Mucosa of descending colon (tissue), 3 donors: ENCODE data around the gene CDX1. TPM values are rescaled to one million over a fixed set of nuclear protein-coding genes. Genes with fewer than 3 reads are reported as not detected.
A peak's percentile ranks its signal among the peaks of the same experiment; 100 is the strongest.

Experiments
- ATAC-seq: fragments of 200-7000 bp; cut with Tn5 transposase; one replicate; pipeline ENCODE4 v1.9.1; 2020; ENCODE audit warnings: mild to moderate bottlenecking, moderate library complexity
- DNase-seq, 3 donors: peaks; one replicate each; pipeline ENCODE4 v3.0.0-alpha.2; 2020
- H3K36me3 ChIP-seq: fragments of 200-600 bp; one replicate; pipeline ENCODE4 v1.8.0; 2021; ENCODE audit warnings: low read depth, mild to moderate bottlenecking
- H3K4me1 ChIP-seq: fragments of 200-600 bp; one replicate; pipeline ENCODE4 v1.8.0; 2021; ENCODE audit warnings: low read depth, mild to moderate bottlenecking
- H3K4me3 ChIP-seq: fragments of 200-600 bp; one replicate; pipeline ENCODE4 v1.8.0; 2021; ENCODE audit warnings: mild to moderate bottlenecking
- H3K9me3 ChIP-seq: fragments of 200-600 bp; one replicate; pipeline ENCODE4 v1.8.0; 2021; ENCODE audit warnings: mild to moderate bottlenecking
- CTCF ChIP-seq: fragments of 200-600 bp; IDR thresholded peaks from one replicate; pipeline ENCODE4 v1.8.0; 2022; ENCODE audit warnings: antibody characterized with exemption, mild to moderate bottlenecking
- intact Hi-C, 2 donors: fragments of 100-400 bp; cut with DNase I in 1 of 2; cut with micrococcal nuclease in 1 of 2; formaldehyde crosslinking; loops; one replicate each; pipeline versions ENCODE4 v1.11.0 to v1.11.1; 2022; cut with DNase I, micrococcal nuclease
- total RNA-seq, 3 donors: library from RNA; stranded (reverse); fragmentation: NEBNext Ultra II Directional in 2 of 3; extraction: Animal tissue kit (Norgen Biotek cat#: 25700) in 2 of 3; gene quantifications; one replicate each; pipeline versions ENCODE4 v1.2.1 to v1.2.4, GENCODE V29; 2021 to 2023
- donor health status: DM: no; HTN: no; CAD: no; lungs with moderate emphysema.
- donor health status: DM: no; HTN: no; CAD: no.
- donor health status: DM: no; HTN: yes; CAD: no.

Gene CDX1
- total RNA-seq, 3 donors from 2014 or later: 140 to 306 (median 302) TPM

- peak; percentile 27 for ATAC-seq
- intact Hi-C loops: no loop called here
- no peak overlapping the region for H3K4me3 ChIP-seq
- TF ChIP-seq CTCF: no peak
- no peaks in the 10 kb centered on the region for H3K36me3 ChIP-seq
- no peaks in the 10 kb centered on the region for H3K9me3 ChIP-seq
- peaks cover 54% of the 10 kb centered on the region for H3K4me1 ChIP-seq
- DNase-seq: peak; percentile 55 to 63 (median 62)
Observed at GRCh38 chr5:150188146-150188842, 21.7 kb downstream of the CDX1 start.

- intact Hi-C loops: no loop called here
- Histone ChIP-seq H3K36me3 (no peaks in the 10 kb centered on the region), H3K9me3 (no peaks in the 10 kb centered on the region), H3K4me3 (no peak overlapping the region), H3K4me1 (peaks cover 45% of the 10 kb centered on the region)
- ATAC-seq (peak; percentile 31), DNase-seq (peak in 1 of 3 donors; percentile 31)
- no peak for TF ChIP-seq CTCF
Observed at GRCh38 chr5:150189326-150189725, 22.7 kb downstream of the CDX1 start.

- intact Hi-C loops: no loop called here
- no peak for TF ChIP-seq CTCF
- ATAC-seq (peak; percentile 49), DNase-seq (peak in 2 of 3 donors; percentile 37 to 57)
- Histone ChIP-seq H3K36me3 (no peaks in the 10 kb centered on the region), H3K4me1 (peaks cover 39% of the 10 kb centered on the region), H3K9me3 (no peaks in the 10 kb centered on the region), H3K4me3 (no peak within 1 kb of the TSS)
Observed at GRCh38 chr5:150189728-150190502, 23.3 kb downstream of the CDX1 start, which contains the start of gene SLC6A7. Gene SLC6A7, plus strand, starts transcription at chr5:150190062. Its CDS starts 266 bp downstream, at chr5:150190328.

- Histone ChIP-seq H3K36me3 (no peaks in the 10 kb centered on the region), H3K4me3 (no peak overlapping the region), H3K9me3 (no peaks in the 10 kb centered on the region), H3K4me1 (peaks cover 36% of the 10 kb centered on the region)
- DNase-seq (no peak), ATAC-seq (no peak)
- TF ChIP-seq CTCF: no peak
- intact Hi-C loops: no loop called here
Observed at GRCh38 chr5:150190503-150190979, 24.0 kb downstream of the CDX1 start.

- intact Hi-C loops: no loop called here
- TF ChIP-seq CTCF: no peak
- peaks cover 31% of the 10 kb centered on the region for H3K4me1 ChIP-seq
- no peaks in the 10 kb centered on the region for H3K9me3 ChIP-seq
- ATAC-seq (no peak), DNase-seq (no peak)
- no peak overlapping the region for H3K4me3 ChIP-seq
- no peaks in the 10 kb centered on the region for H3K36me3 ChIP-seq
Observed at GRCh38 chr5:150190987-150191386, 24.4 kb downstream of the CDX1 start.
